RPMI7951 (cell line): ENCODE measurements around the gene PDRG1. TPM values are rescaled to one million over a fixed set of nuclear protein-coding genes. Genes with fewer than 3 reads are reported as not detected.
A peak's percentile ranks its signal among the peaks of the same experiment; 100 is the strongest.

ENCODE experiments used
- DNase-seq: peaks from one replicate; pipeline ENCODE4 v3.0.0-alpha.2; 2012; ENCODE audit warnings: low read depth
- total RNA-seq: library from RNA; depleted of rRNA; stranded (reverse); fragments of >200 nt; shearing (Covaris generic); gene quantifications from 2 replicates; pipeline ENCODE4 v1.2.3, GENCODE V29; 2014; rRNA removed

Gene PDRG1
- total RNA-seq = 11.2 and 12.7 TPM in 2 replicates

- DNase-seq = peak; percentile 95
These were observed at the start of gene PDRG1 for GRCh38 chr20:31951530-31952453. Gene PDRG1, minus strand, starts transcription at chr20:31952046. Its CDS starts 85 bp downstream, at chr20:31951961.

GRCh38 chr20:31998246-31998645 lies 46.4 kb upstream of the PDRG1 start:
- DNase-seq = no peak

- DNase-seq = no peak
These were observed 45.1 kb upstream of the PDRG1 start for GRCh38 chr20:31996996-31997395.

GRCh38 chr20:31992086-31992485 lies 40.2 kb upstream of the PDRG1 start:
- no peak for DNase-seq

- DNase-seq = no peak
These were observed 39.5 kb upstream of the PDRG1 start for GRCh38 chr20:31991339-31991705.

GRCh38 chr20:31990641-31991338 lies 38.9 kb upstream of the PDRG1 start:
- DNase-seq = no peak

GRCh38 chr20:31989030-31989645 lies 37.3 kb upstream of the PDRG1 start:
- no peak for DNase-seq

GRCh38 chr20:31988430-31989015 lies 36.7 kb upstream of the PDRG1 start:
- DNase-seq = no peak

- DNase-seq = peak; percentile 15
These were observed 35.9 kb upstream of the PDRG1 start for GRCh38 chr20:31987744-31988143.

GRCh38 chr20:31984981-31985471 lies 33.2 kb upstream of the PDRG1 start:
- no peak for DNase-seq

GRCh38 chr20:31981784-31982183 lies 29.9 kb upstream of the PDRG1 start:
- no peak for DNase-seq

- no peak for DNase-seq
These were observed 28.0 kb upstream of the PDRG1 start for GRCh38 chr20:31979713-31980426.

- DNase-seq = no peak
These were observed 25.2 kb upstream of the PDRG1 start for GRCh38 chr20:31977080-31977479.

- no peak for DNase-seq
These were observed 24.0 kb upstream of the PDRG1 start for GRCh38 chr20:31975874-31976273.

GRCh38 chr20:31974951-31975487 lies 23.2 kb upstream of the PDRG1 start:
- DNase-seq = no peak

GRCh38 chr20:31974296-31974695 lies 22.4 kb upstream of the PDRG1 start:
- DNase-seq = no peak

GRCh38 chr20:31972471-31973021 lies 20.7 kb upstream of the PDRG1 start:
- DNase-seq = peak; percentile 35

- no peak for DNase-seq
These were observed 18.1 kb upstream of the PDRG1 start for GRCh38 chr20:31969991-31970390.

- peak; percentile 57 for DNase-seq
These were observed 16.7 kb upstream of the PDRG1 start for GRCh38 chr20:31968291-31969126.

- no peak for DNase-seq
These were observed 16.0 kb upstream of the PDRG1 start, which contains the start of gene XKR7 for GRCh38 chr20:31967830-31968249. Gene XKR7, plus strand, starts transcription at chr20:31968151. Its CDS starts 25 bp downstream, at chr20:31968176.
